HL-60 (cell line): ENCODE data around the gene CTXN1.

Experiments used
- GABPA ChIP-seq: IDR thresholded peaks from 2 replicates; pipeline ENCODE4 v1.6.1; 2012; ENCODE audit warnings: low read depth
- POLR2AphosphoS5 ChIP-seq: IDR thresholded peaks from 2 replicates; pipeline ENCODE4 v1.6.1; 2012; ENCODE audit warnings: low read depth
- SPI1 ChIP-seq: IDR thresholded peaks from 2 replicates; pipeline ENCODE4 v1.6.1; 2012; ENCODE audit warnings: low read depth, mild to moderate bottlenecking, borderline replicate concordance
- TF ChIP-seq, protein P1 (sequence below): IDR thresholded peaks from one replicate; pipeline ENCODE4 v1.5.1; 2011; ENCODE audit warnings: low read length, control low read depth, inconsistent platforms; ENCODE audit not compliant: insufficient read depth

- TF ChIP-seq, protein P1, sequence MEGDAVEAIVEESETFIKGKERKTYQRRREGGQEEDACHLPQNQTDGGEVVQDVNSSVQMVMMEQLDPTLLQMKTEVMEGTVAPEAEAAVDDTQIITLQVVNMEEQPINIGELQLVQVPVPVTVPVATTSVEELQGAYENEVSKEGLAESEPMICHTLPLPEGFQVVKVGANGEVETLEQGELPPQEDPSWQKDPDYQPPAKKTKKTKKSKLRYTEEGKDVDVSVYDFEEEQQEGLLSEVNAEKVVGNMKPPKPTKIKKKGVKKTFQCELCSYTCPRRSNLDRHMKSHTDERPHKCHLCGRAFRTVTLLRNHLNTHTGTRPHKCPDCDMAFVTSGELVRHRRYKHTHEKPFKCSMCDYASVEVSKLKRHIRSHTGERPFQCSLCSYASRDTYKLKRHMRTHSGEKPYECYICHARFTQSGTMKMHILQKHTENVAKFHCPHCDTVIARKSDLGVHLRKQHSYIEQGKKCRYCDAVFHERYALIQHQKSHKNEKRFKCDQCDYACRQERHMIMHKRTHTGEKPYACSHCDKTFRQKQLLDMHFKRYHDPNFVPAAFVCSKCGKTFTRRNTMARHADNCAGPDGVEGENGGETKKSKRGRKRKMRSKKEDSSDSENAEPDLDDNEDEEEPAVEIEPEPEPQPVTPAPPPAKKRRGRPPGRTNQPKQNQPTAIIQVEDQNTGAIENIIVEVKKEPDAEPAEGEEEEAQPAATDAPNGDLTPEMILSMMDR, result no peak
- no peak for TF ChIP-seq SPI1
- TF ChIP-seq GABPA, result no peak
- no peak for TF ChIP-seq POLR2AphosphoS5
Observed at GRCh38 chr19:7916955-7917266, 9.0 kb downstream of the CTXN1 start.
